DND-41 (cell line): ENCODE measurements around the gene FAM107B.

Source experiments
- EZH2 ChIP-seq: IDR thresholded peaks from 3 replicates; pipeline ENCODE4 v1.6.1; 2012; ENCODE audit warnings: borderline replicate concordance, low read depth, mild to moderate bottlenecking, moderate library complexity, low read length, inconsistent platforms; ENCODE audit not compliant: severe bottlenecking
- TF ChIP-seq, protein P1 (sequence below): IDR thresholded peaks from 2 replicates; pipeline ENCODE4 v1.5.1; 2012; ENCODE audit warnings: borderline replicate concordance, low read length, moderate library complexity, mild to moderate bottlenecking; ENCODE audit not compliant: poor library complexity, severe bottlenecking; ENCODE audit errors: extremely low read depth

DNA sequence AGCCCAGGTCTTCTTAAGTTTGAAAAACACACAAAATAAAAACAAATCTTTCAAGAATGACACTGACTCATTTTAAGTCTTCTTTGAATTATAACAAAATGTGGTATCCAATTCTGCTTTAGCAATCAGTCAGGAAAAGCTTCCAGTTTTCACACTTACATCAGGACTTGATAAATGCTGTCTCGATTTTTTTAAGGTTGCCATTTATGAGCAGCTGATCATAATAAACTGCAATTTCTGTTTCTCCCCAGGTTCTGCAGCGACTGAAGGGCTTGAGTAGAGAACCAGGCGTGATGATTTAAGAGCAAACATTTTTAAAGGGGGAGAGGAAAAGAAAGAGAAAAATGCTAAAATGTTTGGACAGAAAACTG is 71.1 kb downstream of the FAM107B start:
- no peak for TF ChIP-seq EZH2
- TF ChIP-seq, protein P1, sequence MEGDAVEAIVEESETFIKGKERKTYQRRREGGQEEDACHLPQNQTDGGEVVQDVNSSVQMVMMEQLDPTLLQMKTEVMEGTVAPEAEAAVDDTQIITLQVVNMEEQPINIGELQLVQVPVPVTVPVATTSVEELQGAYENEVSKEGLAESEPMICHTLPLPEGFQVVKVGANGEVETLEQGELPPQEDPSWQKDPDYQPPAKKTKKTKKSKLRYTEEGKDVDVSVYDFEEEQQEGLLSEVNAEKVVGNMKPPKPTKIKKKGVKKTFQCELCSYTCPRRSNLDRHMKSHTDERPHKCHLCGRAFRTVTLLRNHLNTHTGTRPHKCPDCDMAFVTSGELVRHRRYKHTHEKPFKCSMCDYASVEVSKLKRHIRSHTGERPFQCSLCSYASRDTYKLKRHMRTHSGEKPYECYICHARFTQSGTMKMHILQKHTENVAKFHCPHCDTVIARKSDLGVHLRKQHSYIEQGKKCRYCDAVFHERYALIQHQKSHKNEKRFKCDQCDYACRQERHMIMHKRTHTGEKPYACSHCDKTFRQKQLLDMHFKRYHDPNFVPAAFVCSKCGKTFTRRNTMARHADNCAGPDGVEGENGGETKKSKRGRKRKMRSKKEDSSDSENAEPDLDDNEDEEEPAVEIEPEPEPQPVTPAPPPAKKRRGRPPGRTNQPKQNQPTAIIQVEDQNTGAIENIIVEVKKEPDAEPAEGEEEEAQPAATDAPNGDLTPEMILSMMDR: no peak
